HG03196 (cell line): ENCODE results near the gene FGB.

ENCODE experiments used
- ATAC-seq: cut with Tn5 transposase; IDR thresholded peaks from one replicate; pipeline ENCODE4 v1.9.1; 2021; ENCODE audit not compliant: unreplicated experiment

The FGB gene

GRCh38 chr4:154618708-154619315, 56.0 kb downstream of the FGB start:
- peak; percentile 69 for ATAC-seq

DNA sequence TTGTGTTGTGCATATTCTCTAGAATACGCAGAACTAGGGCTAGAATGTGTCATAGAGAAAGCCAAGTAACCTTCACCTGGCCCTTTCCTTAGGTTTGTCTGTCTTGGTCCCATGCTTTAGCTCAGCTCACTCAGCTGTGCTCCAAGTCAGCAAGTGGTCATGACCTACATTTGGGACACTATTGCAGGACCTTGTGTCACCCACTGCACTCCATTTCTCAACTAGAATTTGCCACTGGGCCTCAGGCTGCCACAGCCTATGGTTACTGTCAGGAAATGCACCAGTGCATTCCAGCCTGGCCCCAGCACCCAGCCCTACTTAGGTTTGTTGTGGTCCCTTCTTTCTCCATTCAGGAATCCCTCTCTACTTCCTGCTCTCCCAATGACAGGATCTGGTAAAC, 57.3 kb downstream of the FGB start:
- ATAC-seq: no peak
